SK-N-SH (cell line): ENCODE measurements around the gene PNKD. TPM values are rescaled to one million over a fixed set of nuclear protein-coding genes. Genes with fewer than 3 reads are reported as not detected.

Experiments used
- CTCF ChIA-PET: fragments of 300-600, 350-600 bp; formaldehyde crosslinking; extraction: SDS; loops from one replicate; lab custom pipeline; 2021; lab: Yijun Ruan, JAX
- POLR2A ChIA-PET: fragments of 350-600 bp; sonication (Branson Sonifier 250); formaldehyde crosslinking; extraction: SDS; loops from one replicate; lab custom pipeline; 2020; ENCODE audit warnings: antibody characterized with exemption, inconsistent platforms; lab: Yijun Ruan, JAX
- DNase-seq: peaks from one replicate; pipeline ENCODE4 v3.0.0; 2012
- H2AFZ ChIP-seq: fragments of 200-600 bp; sonication (generic); 2 replicates; pipeline ENCODE4 v1.8.1; 2016; ENCODE audit warnings: antibody characterized with exemption, mild to moderate bottlenecking, low read depth
- H3F3A ChIP-seq: fragments of 200-600 bp; sonication (generic); replicated peaks from 2 replicates; pipeline ENCODE3; 2016; ENCODE audit warnings: antibody characterized with exemption, mild to moderate bottlenecking; ENCODE audit not compliant: insufficient read depth
- H3K27ac ChIP-seq, 2 experiments: fragments of 200-500 bp in 1 of 2; fragments of 200-600 bp in 1 of 2; sonication (Bioruptor generic) in 1 of 2; sonication (generic), shearing (Covaris generic) in 1 of 2; 2 replicates each; pipeline versions ENCODE4 v1.5.1 to v1.6.1; 2014 to 2016; ENCODE audit warnings: low read depth in 2 of 2, inconsistent platforms in 1 of 2, low read length in 1 of 2, mild to moderate bottlenecking in 1 of 2, mixed read lengths in 1 of 2
- H3K27me3 ChIP-seq: fragments of 200-600 bp; sonication (generic), shearing (Covaris generic); 2 replicates; pipeline ENCODE4 v1.6.1; 2016; ENCODE audit warnings: mixed run types; ENCODE audit not compliant: insufficient read depth
- H3K36me3 ChIP-seq, 2 experiments: fragments of 200-500 bp in 1 of 2; fragments of 200-600 bp in 1 of 2; sonication (Bioruptor generic) in 1 of 2; sonication (generic) in 1 of 2; replicated peaks in 1 of 2; 2 replicates each; pipeline versions ENCODE3 to v1.5.1; 2014 to 2016; ENCODE audit warnings: low read length in 1 of 2, mild to moderate bottlenecking in 1 of 2; ENCODE audit not compliant: insufficient read depth in 2 of 2, control insufficient read depth in 1 of 2
- H3K4me1 ChIP-seq, 2 experiments: fragments of 200-500 bp in 1 of 2; fragments of 200-600 bp in 1 of 2; sonication (Bioruptor generic) in 1 of 2; sonication (generic), shearing (Covaris generic) in 1 of 2; 2 replicates each; pipeline versions ENCODE4 v1.5.1 to v1.6.1; 2014 to 2016; ENCODE audit warnings: low read depth in 1 of 2, low read length in 1 of 2, mixed run types in 1 of 2; ENCODE audit not compliant: insufficient read depth in 2 of 2, control insufficient read depth in 1 of 2
- H3K4me2 ChIP-seq: fragments of 200-600 bp; sonication (generic), shearing (Covaris generic); 2 replicates; pipeline ENCODE4 v1.6.1; 2017; ENCODE audit warnings: mixed run types
- H3K4me3 ChIP-seq, 2 experiments: fragments of 200-500 bp in 1 of 2; fragments of 200-600 bp in 1 of 2; sonication (Bioruptor generic) in 1 of 2; sonication (generic), shearing (Covaris generic) in 1 of 2; 2 replicates each; pipeline versions ENCODE4 v1.5.1 to v1.8.1; 2014 to 2016; ENCODE audit warnings: low read depth in 2 of 2, inconsistent platforms in 1 of 2, low read length in 1 of 2, mild to moderate bottlenecking in 1 of 2, mixed read lengths in 1 of 2, moderate library complexity in 1 of 2
- H3K79me2 ChIP-seq: fragments of 200-600 bp; sonication (generic); 2 replicates; pipeline ENCODE4 v1.8.1; 2017; ENCODE audit warnings: mild to moderate bottlenecking; ENCODE audit not compliant: insufficient read depth
- H3K9ac ChIP-seq: fragments of 200-600 bp; sonication (generic); 2 replicates; pipeline ENCODE4 v1.6.1; 2017; ENCODE audit warnings: mixed run types
- H3K9me2 ChIP-seq: fragments of 200-600 bp; sonication (generic); 2 replicates; pipeline ENCODE4 v1.6.1; 2017; ENCODE audit warnings: mixed run types
- H3K9me3 ChIP-seq: fragments of 200-600 bp; sonication (generic); 2 replicates; pipeline ENCODE4 v1.6.1; 2017; ENCODE audit warnings: mixed run types, mild to moderate bottlenecking, moderate library complexity
- H4K20me1 ChIP-seq: fragments of 200-600 bp; sonication (generic); 2 replicates; pipeline ENCODE4 v1.6.1; 2017; ENCODE audit warnings: mild to moderate bottlenecking, mixed run types; ENCODE audit not compliant: insufficient read depth
- ELF1 ChIP-seq: IDR thresholded peaks from 2 replicates; pipeline ENCODE4 v1.4.0; 2012
- EP300 ChIP-seq, 2 experiments: IDR thresholded peaks; 2 replicates each; pipeline versions ENCODE4 v1.4.0 to v1.6.1; 2012; ENCODE audit warnings: borderline replicate concordance in 1 of 2, low read depth in 1 of 2, low read length in 1 of 2
- FOSL2 ChIP-seq: IDR thresholded peaks from 2 replicates; pipeline ENCODE4 v1.4.0; 2012; ENCODE audit warnings: low read depth, mild to moderate bottlenecking, moderate library complexity, borderline replicate concordance
- FOXM1 ChIP-seq: IDR thresholded peaks from 2 replicates; pipeline ENCODE4 v1.4.0; 2012; ENCODE audit warnings: low read depth, mild to moderate bottlenecking
- GATA2 ChIP-seq: sonication (generic); formaldehyde crosslinking; IDR thresholded peaks from 2 replicates; pipeline ENCODE4 v1.5.0; 2020; ENCODE audit warnings: mild to moderate bottlenecking, missing genetic modification reagents
- MEF2A ChIP-seq: IDR thresholded peaks from 2 replicates; pipeline ENCODE4 v1.4.0; 2012; ENCODE audit warnings: low read depth, borderline replicate concordance
- MXI1 ChIP-seq: IDR thresholded peaks from 2 replicates; pipeline ENCODE4 v1.6.1; 2012; ENCODE audit warnings: mild to moderate bottlenecking, low read depth, low read length, improper control_type of control experiment
- NFIC ChIP-seq: IDR thresholded peaks from 2 replicates; pipeline ENCODE4 v1.4.0; 2012; ENCODE audit warnings: borderline replicate concordance
- NRF1 ChIP-seq: IDR thresholded peaks from 2 replicates; pipeline ENCODE4 v1.6.1; 2012; ENCODE audit warnings: low read depth, mild to moderate bottlenecking, low read length
- PBX3 ChIP-seq: IDR thresholded peaks from 2 replicates; pipeline ENCODE4; 2012
- RAD21 ChIP-seq: IDR thresholded peaks from 2 replicates; pipeline ENCODE4 v1.6.1; 2012; ENCODE audit warnings: mild to moderate bottlenecking, low read length
- RXRA ChIP-seq: IDR thresholded peaks from 2 replicates; pipeline ENCODE4 v1.4.0; 2012; ENCODE audit warnings: low read depth, mild to moderate bottlenecking, borderline replicate concordance
- SMC3 ChIP-seq: IDR thresholded peaks from 2 replicates; pipeline ENCODE4 v1.6.1; 2012; ENCODE audit warnings: low read depth, low read length, improper control_type of control experiment
- TCF12 ChIP-seq: IDR thresholded peaks from 2 replicates; pipeline ENCODE4 v1.4.0; 2012
- TEAD4 ChIP-seq: IDR thresholded peaks from 2 replicates; pipeline ENCODE4 v1.4.0; 2012; ENCODE audit warnings: mild to moderate bottlenecking, borderline replicate concordance; ENCODE audit not compliant: insufficient read depth
- USF1 ChIP-seq: IDR thresholded peaks from 2 replicates; pipeline ENCODE4 v1.4.0; 2012; ENCODE audit warnings: low read depth, borderline replicate concordance
- WGBS: methylation state at CpG from one replicate; pipeline ENCODE4 v1.1.6; 2017; ENCODE audit warnings: low lambda C conversion rate; 5-methylcytosine and 5-hydroxymethylcytosine counted together
- polyA plus RNA-seq, 3 experiments: library from polyadenylated mRNA; depleted of rRNA; stranded (reverse); fragments of >200 nt; gene quantifications; 2 replicates each; pipeline ENCODE4 v1.2.3, GENCODE V29; 2012
- TF ChIP-seq, protein P1 (sequence below): fragments of 150-350 bp; IDR thresholded peaks from 2 replicates; pipeline ENCODE4 v1.6.1; 2016; ENCODE audit warnings: mild to moderate bottlenecking, low read depth, low read length
- TF ChIP-seq, protein P2 (sequence below): IDR thresholded peaks from 2 replicates; pipeline ENCODE4 v1.4.0; 2012; ENCODE audit warnings: low read depth, borderline replicate concordance
- TF ChIP-seq, protein P3 (sequence below): fragments of 150-350 bp; IDR thresholded peaks from 2 replicates; pipeline ENCODE4 v1.6.1; 2017; ENCODE audit warnings: antibody characterized with exemption, low read length, low read depth, borderline replicate concordance

The PNKD gene
- polyA plus RNA-seq, 1 of the 3 experiments (the other 2 are of a cell fraction) = 101 TPM

DNA sequence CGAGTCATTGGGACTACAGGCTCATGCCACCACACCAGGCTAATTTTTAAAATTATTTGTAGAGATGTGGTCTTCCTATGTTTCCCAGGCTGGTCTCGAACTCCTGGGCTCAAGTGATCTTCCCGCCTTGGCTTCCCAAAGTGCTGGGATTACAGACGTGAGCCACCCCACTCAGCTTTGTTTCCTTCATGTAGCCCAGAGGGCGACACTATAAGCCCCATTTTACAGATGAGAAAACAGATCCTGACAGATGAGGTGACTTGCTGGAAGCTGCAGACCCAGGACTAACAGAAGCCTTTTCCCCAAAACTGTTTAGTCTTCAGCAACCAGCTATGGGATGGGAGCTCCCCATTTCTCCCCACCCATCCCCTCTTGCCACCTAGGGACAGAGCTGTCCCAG, 122.1 kb downstream of the PNKD start:
- WGBS = 94% methylated on average over 5 of the region's 5 CpGs

GRCh38 chr2:218392891-218393462, 122.7 kb downstream of the PNKD start:
- H3K27ac ChIP-seq = no peak overlapping the region
- WGBS = 92% methylated on average over 4 of the region's 16 CpGs
- H2AFZ ChIP-seq = no peak overlapping the region
- ChIA-PET CTCF (interaction anchor here (1.1 to 5.3 kb wide), 5 partner anchors 9 to 207 kb away, joined by 3 to 31 read pairs (median 9); no protein-coding TSS in a partner anchor), POLR2A (no interaction called here)
- DNase-seq = peak; percentile 27
- TF ChIP-seq FOXM1 (no peak), USF1 (no peak), FOSL2 (no peak), TEAD4 (no peak), SMC3 (no peak), NFIC (no peak), RAD21 (no peak), NRF1 (no peak), TCF12 (no peak)
- TF ChIP-seq, protein P1, sequence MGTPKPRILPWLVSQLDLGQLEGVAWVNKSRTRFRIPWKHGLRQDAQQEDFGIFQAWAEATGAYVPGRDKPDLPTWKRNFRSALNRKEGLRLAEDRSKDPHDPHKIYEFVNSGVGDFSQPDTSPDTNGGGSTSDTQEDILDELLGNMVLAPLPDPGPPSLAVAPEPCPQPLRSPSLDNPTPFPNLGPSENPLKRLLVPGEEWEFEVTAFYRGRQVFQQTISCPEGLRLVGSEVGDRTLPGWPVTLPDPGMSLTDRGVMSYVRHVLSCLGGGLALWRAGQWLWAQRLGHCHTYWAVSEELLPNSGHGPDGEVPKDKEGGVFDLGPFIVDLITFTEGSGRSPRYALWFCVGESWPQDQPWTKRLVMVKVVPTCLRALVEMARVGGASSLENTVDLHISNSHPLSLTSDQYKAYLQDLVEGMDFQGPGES = no peak
- H3K9me3 ChIP-seq = no peaks in the 10 kb centered on the region
- no peaks in the 10 kb centered on the region for H3K9me2 ChIP-seq
- H3K4me2 ChIP-seq = no peak overlapping the region
- H3K4me3 ChIP-seq = no peak overlapping the region
- peaks cover 9% of the 10 kb centered on the region for H3F3A ChIP-seq
- no peaks in the 10 kb centered on the region for H4K20me1 ChIP-seq
- H3K36me3 ChIP-seq = no peaks in the 10 kb centered on the region
- H3K4me1 ChIP-seq = peaks cover 12 to 17% of the 10 kb centered on the region in 2 experiments; a peak in 2 of 4 replicates
- H3K9ac ChIP-seq = no peak overlapping the region
- H3K79me2 ChIP-seq = 0 out of 2 replicates have a peak, but pooled peaks cover 4% of the 10 kb centered on the region
- H3K27me3 ChIP-seq = no peaks in the 10 kb centered on the region

More for the DNA sequence above, 122.1 kb downstream of the PNKD start:
- Histone ChIP-seq H3K4me2 (no peak overlapping the region), H3K9me2 (no peaks in the 10 kb centered on the region), H3K9me3 (no peaks in the 10 kb centered on the region), H3F3A (peaks cover 7% of the 10 kb centered on the region), H4K20me1 (no peaks in the 10 kb centered on the region), H3K4me3 (no peak overlapping the region), H3K4me1 (peaks cover 9 to 13% of the 10 kb centered on the region in 2 experiments; a peak in 2 of 4 replicates), H3K27ac (no peak overlapping the region), H3K9ac (no peak overlapping the region), H3K27me3 (no peaks in the 10 kb centered on the region), H2AFZ (no peak overlapping the region), H3K36me3 (no peaks in the 10 kb centered on the region), H3K79me2 (0 out of 2 replicates have a peak, but pooled peaks cover 4% of the 10 kb centered on the region)
- ChIA-PET CTCF (interaction anchor here (0.9 to 1.2 kb wide), 4 partner anchors 36 to 207 kb away, joined by 3 to 4 read pairs (median 3); partner anchors contain the start of gene CATIP), POLR2A (no interaction called here)
- no peak for DNase-seq
- no peak for TF ChIP-seq MXI1
- TF ChIP-seq, protein P2, sequence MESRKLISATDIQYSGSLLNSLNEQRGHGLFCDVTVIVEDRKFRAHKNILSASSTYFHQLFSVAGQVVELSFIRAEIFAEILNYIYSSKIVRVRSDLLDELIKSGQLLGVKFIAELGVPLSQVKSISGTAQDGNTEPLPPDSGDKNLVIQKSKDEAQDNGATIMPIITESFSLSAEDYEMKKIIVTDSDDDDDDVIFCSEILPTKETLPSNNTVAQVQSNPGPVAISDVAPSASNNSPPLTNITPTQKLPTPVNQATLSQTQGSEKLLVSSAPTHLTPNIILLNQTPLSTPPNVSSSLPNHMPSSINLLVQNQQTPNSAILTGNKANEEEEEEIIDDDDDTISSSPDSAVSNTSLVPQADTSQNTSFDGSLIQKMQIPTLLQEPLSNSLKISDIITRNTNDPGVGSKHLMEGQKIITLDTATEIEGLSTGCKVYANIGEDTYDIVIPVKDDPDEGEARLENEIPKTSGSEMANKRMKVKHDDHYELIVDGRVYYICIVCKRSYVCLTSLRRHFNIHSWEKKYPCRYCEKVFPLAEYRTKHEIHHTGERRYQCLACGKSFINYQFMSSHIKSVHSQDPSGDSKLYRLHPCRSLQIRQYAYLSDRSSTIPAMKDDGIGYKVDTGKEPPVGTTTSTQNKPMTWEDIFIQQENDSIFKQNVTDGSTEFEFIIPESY = no peak
- no peak for TF ChIP-seq MEF2A
- no peak for TF ChIP-seq NRF1
- TF ChIP-seq ELF1 = no peak
- TF ChIP-seq FOSL2 = no peak
- TF ChIP-seq, protein P3, sequence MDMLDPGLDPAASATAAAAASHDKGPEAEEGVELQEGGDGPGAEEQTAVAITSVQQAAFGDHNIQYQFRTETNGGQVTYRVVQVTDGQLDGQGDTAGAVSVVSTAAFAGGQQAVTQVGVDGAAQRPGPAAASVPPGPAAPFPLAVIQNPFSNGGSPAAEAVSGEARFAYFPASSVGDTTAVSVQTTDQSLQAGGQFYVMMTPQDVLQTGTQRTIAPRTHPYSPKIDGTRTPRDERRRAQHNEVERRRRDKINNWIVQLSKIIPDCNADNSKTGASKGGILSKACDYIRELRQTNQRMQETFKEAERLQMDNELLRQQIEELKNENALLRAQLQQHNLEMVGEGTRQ = no peak
- TF ChIP-seq EP300 (IDR thresholded peaks at IDR 0.05; ENCODE audit: borderline replicate concordance in 1 of 2, low read depth in 1 of 2, low read length in 1 of 2) = no peak
- no peak for TF ChIP-seq GATA2 (CRISPR knock-in tag)
- TF ChIP-seq FOXM1 = no peak
- no peak for TF ChIP-seq RXRA
- TF ChIP-seq PBX3 = no peak
- TF ChIP-seq, all 33 proteins: peak for 0
